Measurements from ENCODE around the gene CLEC18A.

GRCh38 chr16:69909043-69909442 is 42.1 kb upstream of the CLEC18A start:
- TF ChIP-seq CTCF (IDR thresholded peaks at IDR 0.05) (no peak), POLR2A (IDR thresholded peaks at IDR 0.05) (no peak)

All from uterus (tissue), 2 donors.